Stimulated activated naive CD8-positive, alpha-beta T cell treated with anti-CD3 and anti-CD28 coated beads, Interleukin-15, Interleukin-2, amounts not matched to agents 100 ng/mL and 50 ng/mL, for 24 hours (primary cell): ENCODE measurements around the gene SULF2.

Source experiments
- H3K27ac Mint-ChIP-seq: one replicate; pipeline ENCODE4 v1.8.0; 2021; ENCODE audit warnings: mild to moderate bottlenecking, mixed read lengths
- H3K27me3 Mint-ChIP-seq: one replicate; pipeline ENCODE4 v1.8.0; 2021; ENCODE audit warnings: mixed read lengths
- H3K36me3 Mint-ChIP-seq: one replicate; pipeline ENCODE4 v1.8.0; 2021; ENCODE audit warnings: low read depth, mixed read lengths
- H3K4me1 Mint-ChIP-seq: one replicate; pipeline ENCODE4 v1.8.0; 2021; ENCODE audit warnings: low read depth, mixed read lengths
- H3K4me3 Mint-ChIP-seq: one replicate; pipeline ENCODE4 v1.8.0; 2021; ENCODE audit warnings: mild to moderate bottlenecking, mixed read lengths
- H3K9me3 Mint-ChIP-seq: one replicate; pipeline ENCODE4 v1.8.0; 2021; ENCODE audit warnings: mixed read lengths

Gene SULF2

DNA sequence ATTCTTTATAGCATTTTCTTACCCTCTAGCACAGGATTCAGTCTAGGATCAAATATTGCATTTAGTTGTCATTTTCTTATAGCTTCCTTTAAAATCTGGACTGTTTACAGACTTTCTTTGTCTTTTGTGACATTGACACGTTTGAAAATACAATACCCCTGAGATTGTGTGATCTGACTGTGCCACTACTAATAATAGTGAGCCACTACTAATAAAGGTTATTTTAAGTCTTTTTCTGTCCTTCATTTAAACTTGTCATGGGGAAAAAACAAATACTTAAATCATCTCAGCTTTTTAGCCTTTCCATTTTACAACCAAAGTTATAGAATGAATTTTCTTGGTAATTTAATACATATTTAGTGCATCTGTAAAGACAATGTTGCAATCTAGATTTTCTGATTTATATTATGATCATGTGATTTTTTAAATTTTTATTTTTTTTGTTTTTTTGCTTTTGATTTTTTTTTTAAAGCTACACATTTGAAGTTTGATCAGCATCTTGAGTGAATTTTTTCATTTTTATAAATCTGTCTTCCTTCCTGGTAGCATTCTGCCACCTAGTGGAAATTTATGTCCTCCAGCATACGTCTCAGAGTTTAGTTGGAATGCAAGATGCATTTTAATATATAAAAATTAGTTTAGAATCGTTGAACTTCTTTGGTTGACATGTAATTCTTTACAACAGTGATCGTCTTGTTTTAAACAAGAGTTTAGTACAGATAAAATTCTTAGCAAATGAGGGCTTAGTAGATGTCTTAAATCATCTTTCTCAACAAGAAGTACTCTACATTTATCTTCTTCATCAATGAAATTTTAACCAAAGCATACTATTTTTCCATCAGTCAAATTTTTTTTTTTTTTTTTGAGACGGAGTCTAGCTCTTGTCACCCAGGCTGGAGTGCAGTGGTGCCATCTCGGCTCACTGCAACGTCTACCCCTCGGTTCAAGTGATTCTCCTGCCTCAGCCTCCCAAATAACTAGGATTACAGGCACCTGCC, 164.2 kb downstream of the SULF2 start:
- Mint-ChIP-seq H3K27me3 (no peaks in the 10 kb centered on the region), H3K27ac (peak overlapping the region; percentile 63), H3K9me3 (no peaks in the 10 kb centered on the region), H3K4me3 (no peak overlapping the region), H3K36me3 (peaks cover 41% of the 10 kb centered on the region), H3K4me1 (peaks cover 39% of the 10 kb centered on the region)

DNA sequence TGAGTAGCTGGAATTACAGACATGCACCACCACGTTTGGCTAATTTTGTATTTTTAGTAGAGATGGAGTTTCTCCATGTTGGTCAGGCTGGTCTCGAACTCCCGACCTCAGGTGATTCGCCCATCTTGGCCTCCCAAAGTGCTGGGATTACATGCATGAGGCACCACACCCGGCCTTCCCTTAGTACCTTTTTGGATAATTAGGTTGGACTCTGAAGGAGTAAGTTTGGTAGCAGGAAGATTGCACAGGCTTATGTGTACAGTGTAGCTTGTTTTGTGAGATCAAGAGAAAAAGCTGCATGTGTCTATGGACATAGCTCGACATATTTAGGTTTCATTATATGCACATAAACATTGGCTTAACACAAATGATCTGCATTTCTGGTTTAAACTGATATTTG, 166.8 kb downstream of the SULF2 start:
- H3K27ac Mint-ChIP-seq: no peak overlapping the region
- H3K36me3 Mint-ChIP-seq: peaks cover 30% of the 10 kb centered on the region
- no peaks in the 10 kb centered on the region for H3K27me3 Mint-ChIP-seq
- H3K4me1 Mint-ChIP-seq: peaks cover 51% of the 10 kb centered on the region
- H3K9me3 Mint-ChIP-seq: no peaks in the 10 kb centered on the region
- no peak overlapping the region for H3K4me3 Mint-ChIP-seq

DNA sequence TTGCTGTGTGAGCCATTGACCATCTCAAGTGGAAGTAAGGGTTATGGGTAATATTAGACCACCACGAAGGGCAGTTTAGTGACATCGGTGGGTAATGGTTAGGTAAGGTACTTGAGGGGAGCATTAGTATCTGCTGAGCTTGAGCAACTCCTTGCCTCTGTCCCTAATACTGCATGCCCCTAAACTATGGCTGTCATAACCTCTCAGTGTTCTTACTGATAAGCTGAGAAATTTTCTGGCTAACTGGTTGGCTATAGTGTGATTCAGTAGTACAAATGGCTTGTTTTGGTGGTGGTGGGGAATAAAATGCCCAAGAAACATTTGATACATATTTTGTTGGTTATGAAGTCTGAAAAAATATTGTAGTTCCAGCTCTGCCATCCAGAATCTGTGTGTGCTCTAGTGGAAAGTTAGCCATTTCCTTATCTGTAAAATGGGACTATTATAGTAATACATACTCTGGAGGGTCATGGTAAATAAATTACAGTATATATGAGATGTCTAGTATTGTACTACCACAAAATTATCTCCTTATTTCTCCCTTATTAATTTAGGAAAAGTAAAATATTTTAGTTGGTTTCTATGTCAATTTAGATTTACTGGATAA, 170.5 kb downstream of the SULF2 start:
- Mint-ChIP-seq H3K36me3 (peaks cover 38% of the 10 kb centered on the region), H3K4me1 (peaks cover 69% of the 10 kb centered on the region)

DNA sequence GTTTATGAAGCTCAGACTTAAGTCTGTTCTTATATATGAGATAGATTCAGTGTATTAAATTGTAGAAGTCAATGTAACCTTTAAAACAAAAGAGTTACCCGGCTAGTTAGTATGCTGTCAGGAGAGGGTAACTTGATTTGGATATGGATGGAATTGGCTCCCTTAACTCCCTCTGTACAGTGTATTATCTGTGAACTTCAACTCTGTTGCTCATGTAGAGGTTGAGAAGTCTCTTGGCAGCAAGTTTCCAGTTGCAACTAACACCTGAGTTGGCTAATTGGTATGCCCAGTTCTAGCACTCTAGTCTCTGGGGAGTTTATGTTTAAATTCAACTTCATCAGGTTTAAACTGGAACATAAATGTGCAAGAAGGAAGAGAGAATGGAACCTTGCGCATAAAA, 172.6 kb downstream of the SULF2 start:
- Mint-ChIP-seq H3K9me3 (no peaks in the 10 kb centered on the region), H3K4me3 (no peak overlapping the region), H3K36me3 (peaks cover 47% of the 10 kb centered on the region), H3K27me3 (no peaks in the 10 kb centered on the region), H3K4me1 (peaks cover 84% of the 10 kb centered on the region), H3K27ac (peak overlapping the region; percentile 95)

More for the DNA sequence above, 170.5 kb downstream of the SULF2 start:
- Mint-ChIP-seq H3K27ac (peak overlapping the region; percentile 84), H3K4me3 (no peak overlapping the region), H3K27me3 (no peaks in the 10 kb centered on the region), H3K9me3 (no peaks in the 10 kb centered on the region)

DNA sequence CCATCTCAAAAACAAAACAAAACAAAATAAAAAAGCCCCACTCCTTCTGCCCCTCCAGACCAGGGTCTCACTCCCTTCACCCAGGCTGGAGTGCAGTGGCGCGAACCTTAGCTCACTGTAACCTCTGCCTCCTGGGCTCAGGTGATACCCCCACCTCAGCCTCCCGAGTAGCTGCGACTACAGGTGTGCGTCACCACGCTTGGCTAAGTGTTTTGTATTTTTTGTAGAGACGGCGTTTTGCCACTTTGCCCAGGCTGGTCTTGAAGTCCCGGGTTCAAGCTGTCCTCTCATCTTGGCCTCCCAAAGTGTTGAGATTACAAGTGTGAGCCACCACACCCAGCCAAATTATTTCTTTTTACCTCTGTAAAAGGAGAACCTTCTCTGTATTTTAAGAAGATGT, 173.5 kb downstream of the SULF2 start:
- no peaks in the 10 kb centered on the region for H3K27me3 Mint-ChIP-seq
- H3K4me3 Mint-ChIP-seq: no peak overlapping the region
- H3K9me3 Mint-ChIP-seq: no peaks in the 10 kb centered on the region
- H3K27ac Mint-ChIP-seq: peak overlapping the region; percentile 95
- peaks cover 85% of the 10 kb centered on the region for H3K4me1 Mint-ChIP-seq
- H3K36me3 Mint-ChIP-seq: peaks cover 41% of the 10 kb centered on the region

DNA sequence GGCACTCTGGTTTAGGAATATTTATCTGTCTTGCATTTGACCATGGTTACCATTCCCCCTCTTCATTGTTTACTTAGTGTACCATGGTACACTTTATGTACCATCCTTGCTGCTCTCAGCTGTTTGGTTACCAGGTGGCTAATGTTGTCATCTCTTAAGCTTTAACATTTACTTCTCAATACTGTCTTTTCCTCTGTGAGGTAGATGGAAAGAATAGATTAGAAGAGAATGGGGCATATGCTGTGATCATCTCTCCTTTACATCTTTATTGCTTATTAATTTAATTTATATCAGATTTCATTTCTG, 174.4 kb downstream of the SULF2 start:
- H3K4me1 Mint-ChIP-seq: peaks cover 88% of the 10 kb centered on the region
- H3K27ac Mint-ChIP-seq: peak overlapping the region; percentile 95
- H3K36me3 Mint-ChIP-seq: peaks cover 44% of the 10 kb centered on the region
- peak overlapping the region; percentile 70 for H3K4me3 Mint-ChIP-seq
- no peaks in the 10 kb centered on the region for H3K27me3 Mint-ChIP-seq
- no peaks in the 10 kb centered on the region for H3K9me3 Mint-ChIP-seq

DNA sequence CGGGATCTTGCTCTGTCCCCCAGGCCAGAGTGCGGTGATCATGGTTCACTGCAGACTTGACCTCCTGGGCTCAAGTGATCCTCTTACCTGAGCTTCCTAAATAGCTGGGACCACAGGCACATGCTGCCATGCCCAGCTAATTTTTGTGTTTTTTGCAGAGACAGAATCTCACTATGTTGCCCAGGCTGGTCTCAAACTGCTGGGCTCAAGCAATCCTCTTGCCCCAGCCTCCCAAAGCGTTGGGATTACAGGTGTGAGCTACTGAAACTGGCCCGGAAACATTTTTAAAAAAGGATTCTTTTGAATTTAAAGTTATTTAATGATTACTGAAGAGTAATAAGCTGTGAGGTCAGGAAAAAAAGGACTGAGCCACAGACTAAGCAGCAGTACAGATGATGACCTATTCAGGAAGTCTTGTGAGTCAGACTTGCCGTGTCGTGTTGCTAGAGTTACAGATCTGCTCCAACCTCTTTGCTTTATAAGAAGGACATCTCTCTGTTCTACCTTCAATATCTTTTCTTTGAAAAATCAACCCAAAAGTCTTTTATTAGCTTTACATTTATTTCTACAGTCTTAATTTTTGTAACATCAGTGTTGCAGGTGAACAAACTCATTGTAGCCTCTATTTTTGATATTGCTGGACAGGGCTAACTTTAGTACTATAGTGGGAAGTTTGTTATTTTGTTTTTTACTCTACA, 174.9 kb downstream of the SULF2 start:
- peaks cover 93% of the 10 kb centered on the region for H3K4me1 Mint-ChIP-seq
- H3K27ac Mint-ChIP-seq: peak overlapping the region; percentile 95
- peaks cover 49% of the 10 kb centered on the region for H3K36me3 Mint-ChIP-seq
- H3K4me3 Mint-ChIP-seq: peak overlapping the region; percentile 70
- H3K27me3 Mint-ChIP-seq: no peaks in the 10 kb centered on the region
- no peaks in the 10 kb centered on the region for H3K9me3 Mint-ChIP-seq

DNA sequence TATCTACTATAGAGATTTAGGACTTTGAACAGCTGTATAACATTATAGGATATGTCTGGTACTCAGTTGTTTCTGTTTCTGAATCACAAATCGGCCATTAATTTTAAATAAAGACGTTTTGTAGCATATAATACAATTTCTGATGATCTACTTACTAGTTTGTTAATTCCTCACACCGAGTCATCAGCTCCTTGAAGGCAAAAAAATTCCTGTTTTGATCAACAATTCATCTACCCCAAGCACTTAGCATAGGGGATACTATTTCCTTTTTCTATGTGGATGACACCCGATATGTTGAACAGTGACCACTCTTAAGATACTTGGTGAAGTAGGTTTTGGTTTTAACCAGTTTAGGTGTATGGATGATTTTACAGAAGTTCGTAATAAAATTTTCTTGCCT, 176.3 kb downstream of the SULF2 start:
- H3K27ac Mint-ChIP-seq: peak overlapping the region; percentile 92
- H3K9me3 Mint-ChIP-seq: no peaks in the 10 kb centered on the region
- no peaks in the 10 kb centered on the region for H3K27me3 Mint-ChIP-seq
- H3K36me3 Mint-ChIP-seq: peaks cover 51% of the 10 kb centered on the region
- peaks cover 95% of the 10 kb centered on the region for H3K4me1 Mint-ChIP-seq
- peak overlapping the region; percentile 32 for H3K4me3 Mint-ChIP-seq
